ENCODE measurements around the gene CELA1. TPM values are rescaled to one million over a fixed set of nuclear protein-coding genes. Genes with fewer than 3 reads are reported as not detected.
A peak's percentile ranks its signal among the peaks of the same experiment; 100 is the strongest.

The CELA1 gene
- not detected for total RNA-seq
- long read RNA-seq = 0 reads

GRCh38 chr12:51346581-51346980 is at the start of gene CELA1:
CELA1 (minus strand) TSS chr12:51346679; CDS start chr12:51346638, 41 bp downstream.
- ATAC-seq = no peak
- intact Hi-C loops (cut with DNase I) = no loop called here
- no peak for DNase-seq (ENCODE audit: missing footprints)

GRCh38 chr12:51395283-51396230 is 49.1 kb upstream of the CELA1 start:
- no peak for ATAC-seq
- intact Hi-C loops (cut with DNase I) = no loop called here

GRCh38 chr12:51393676-51394545 is 47.4 kb upstream of the CELA1 start:
- no peak for ATAC-seq
- intact Hi-C loops (cut with DNase I) = no loop called here
- DNase-seq (ENCODE audit: missing footprints) = no peak

More at GRCh38 chr12:51395283-51396230, 49.1 kb upstream of the CELA1 start:
- DNase-seq (ENCODE audit: missing footprints) = no peak

- ATAC-seq (no peak), DNase-seq (ENCODE audit: missing footprints) (no peak)
- intact Hi-C loops (cut with DNase I) = no loop called here
Observed at GRCh38 chr12:51392556-51393237, 46.2 kb upstream of the CELA1 start.

GRCh38 chr12:51391283-51392123 is 45.0 kb upstream of the CELA1 start, which contains the start of gene GALNT6:
GALNT6 (minus strand) TSS chr12:51391406; CDS start chr12:51379781, 11,625 bp downstream.
- intact Hi-C loops (cut with DNase I) = no loop called here
- no peak for DNase-seq (ENCODE audit: missing footprints)
- ATAC-seq = peak; percentile 40

GRCh38 chr12:51390891-51391282 is 44.4 kb upstream of the CELA1 start:
- peak; percentile 42 for ATAC-seq
- intact Hi-C loops (cut with DNase I) = no loop called here
- DNase-seq (ENCODE audit: missing footprints) = no peak

- ATAC-seq (no peak), DNase-seq (ENCODE audit: missing footprints) (no peak)
Observed at GRCh38 chr12:51390457-51390856, 44.0 kb upstream of the CELA1 start.

GRCh38 chr12:51389302-51389999 is 43.0 kb upstream of the CELA1 start:
- DNase-seq (ENCODE audit: missing footprints) = no peak
- no peak for ATAC-seq
- intact Hi-C loops (cut with DNase I) = no loop called here

More at GRCh38 chr12:51390457-51390856, 44.0 kb upstream of the CELA1 start:
- intact Hi-C loops (cut with DNase I) = no loop called here

- intact Hi-C loops (cut with DNase I) = no loop called here
- no peak for DNase-seq (ENCODE audit: missing footprints)
- ATAC-seq = no peak
Observed at GRCh38 chr12:51388846-51389245, 42.4 kb upstream of the CELA1 start.

GRCh38 chr12:51388069-51388799 is 41.8 kb upstream of the CELA1 start:
- intact Hi-C loops (cut with DNase I) = no loop called here
- no peak for ATAC-seq
- no peak for DNase-seq (ENCODE audit: missing footprints)

GRCh38 chr12:51386351-51386750 is 39.9 kb upstream of the CELA1 start:
- ATAC-seq (no peak), DNase-seq (ENCODE audit: missing footprints) (no peak)
- intact Hi-C loops (cut with DNase I) = no loop called here

GRCh38 chr12:51383269-51383905 is 36.9 kb upstream of the CELA1 start:
- DNase-seq (ENCODE audit: missing footprints) (no peak), ATAC-seq (no peak)
- intact Hi-C loops (cut with DNase I) = no loop called here

- no peak for DNase-seq (ENCODE audit: missing footprints)
- intact Hi-C loops (cut with DNase I) = no loop called here
- no peak for ATAC-seq
Observed at GRCh38 chr12:51382173-51382572, 35.7 kb upstream of the CELA1 start.

GRCh38 chr12:51381226-51382079 is 35.0 kb upstream of the CELA1 start:
- intact Hi-C loops (cut with DNase I) = no loop called here
- no peak for DNase-seq (ENCODE audit: missing footprints)
- no peak for ATAC-seq

- intact Hi-C loops (cut with DNase I) = no loop called here
- DNase-seq (ENCODE audit: missing footprints) (no peak), ATAC-seq (no peak)
Observed at GRCh38 chr12:51379571-51379970, 33.1 kb upstream of the CELA1 start.

Data from Right ventricle myocardium inferior (tissue), 1 donor.